Measurements from ENCODE around the gene DBH.

GRCh38 chr9:133681658-133682306, 45.6 kb downstream of the DBH start:
- no peak for TF ChIP-seq CTCF (IDR thresholded peaks at IDR 0.05; ENCODE audit: low read depth, low read length)
- TF ChIP-seq EZH2phosphoT487 (IDR thresholded peaks at IDR 0.05; ENCODE audit: low read depth): no peak
